A549 treated with CORT108297 at 1 μM for 4 hours (cell line): ENCODE data around the gene MMP3. TPM values are rescaled to one million over a fixed set of nuclear protein-coding genes. Genes with fewer than 3 reads are reported as not detected.

ENCODE experiments used
- total RNA-seq: library from RNA; stranded (reverse); fragments of 200-300 nt; extraction: Qiagen RNA extraction; gene quantifications from 5 replicates; pipeline ENCODE4 v1.2.3, GENCODE V29; 2022

MMP3 gene
- total RNA-seq: 0.03 to 0.41 TPM (median 0.39 TPM) in 3 of 5 replicates, not detected in the others

GRCh38 chr11:102843489-102843888, at the start of gene MMP3:
Gene MMP3, minus strand, starts transcription at chr11:102843609. Its CDS starts 63 bp downstream, at chr11:102843546.

DNA sequence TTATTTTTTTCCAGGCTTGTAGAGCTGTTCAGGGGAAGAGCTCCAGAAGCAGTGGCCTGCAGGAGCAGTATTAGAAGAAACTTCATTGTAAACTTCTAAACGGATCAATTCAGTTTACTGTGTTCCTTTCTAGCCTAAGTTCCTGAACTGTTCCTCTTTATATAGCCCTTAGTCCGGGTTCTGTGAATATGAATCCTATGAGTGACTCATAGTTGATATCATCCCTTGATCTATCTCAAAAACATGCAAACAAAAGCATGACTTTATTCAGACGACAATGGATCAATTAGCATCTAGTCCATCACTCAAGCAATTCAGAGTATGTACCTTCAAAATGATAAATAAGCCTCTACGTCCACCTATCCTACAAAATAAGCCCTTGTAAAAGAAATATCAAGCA, 31.4 kb upstream of the MMP3 start, which contains the start of gene MMP12:
Gene MMP12, minus strand, starts transcription at position 131 of the 400 bp plus-strand sequence. Its CDS starts 45 bp downstream, at position 86.

GRCh38 chr11:102798012-102798746, 45.2 kb downstream of the MMP3 start, which contains the start of gene MMP1:
Gene MMP1, minus strand, starts transcription at chr11:102798160. Its CDS starts 68 bp downstream, at chr11:102798092.

Other genes with a start within 250 kb of the MMP3 start
- gene MMP20, start 218.3 kb downstream of the MMP3 start, total RNA-seq: 0.03 TPM in 1 of 5 replicates, not detected in the others
- not detected in 5 replicates for gene MMP27, start 137.8 kb downstream of the MMP3 start, total RNA-seq
- gene MMP8, start 118.7 kb downstream of the MMP3 start, total RNA-seq: not detected in 5 replicates
- gene MMP10, start 63.0 kb downstream of the MMP3 start, total RNA-seq: 0.59 to 1.3 TPM (median 0.88 TPM) in 5 replicates
- gene MMP1, start 45.4 kb downstream of the MMP3 start, total RNA-seq: 0.47 to 1.2 TPM (median 0.86 TPM) in 5 replicates
- 0.05 to 0.07 TPM (median 0.06 TPM) in 3 of 5 replicates, not detected in the others for gene MMP12, start 31.4 kb upstream of the MMP3 start, total RNA-seq
- 0.05 TPM in 2 of 5 replicates, not detected in the others for gene MMP13, start 112.1 kb upstream of the MMP3 start, total RNA-seq
- gene DCUN1D5, start 248.6 kb upstream of the MMP3 start, total RNA-seq: 61.8 to 70.2 TPM (median 66.7 TPM) in 5 replicates